CD14-positive monocyte (primary cell): Measurements from ENCODE around the gene CLRN3. TPM values are rescaled to one million over a fixed set of nuclear protein-coding genes. Genes with fewer than 3 reads are reported as not detected.

Source experiments
- DNase-seq, 3 donors: peaks; one replicate each; pipeline ENCODE4 v3.0.0-alpha.2; 2011 to 2022
- H2AFZ ChIP-seq: 2 replicates; pipeline ENCODE4 v1.6.0; 2012; ENCODE audit warnings: mild to moderate bottlenecking, low read depth, low read length, inconsistent platforms; ENCODE audit not compliant: insufficient read depth, poor library complexity, severe bottlenecking
- H3K27ac ChIP-seq, 2 donors: 1 replicate in 1 of 2; 2 replicates in 1 of 2; pipeline ENCODE4 v1.5.1; 2012 to 2013; ENCODE audit warnings: low read length in 2 of 2, control low read depth in 1 of 2, inconsistent platforms in 1 of 2, low read depth in 1 of 2, mild to moderate bottlenecking in 1 of 2
- H3K27me3 ChIP-seq, 2 donors: one replicate each; pipeline versions ENCODE4 v1.6.0 to v1.6.1; 2011 to 2013; ENCODE audit warnings: low read length in 2 of 2; ENCODE audit not compliant: control insufficient read depth in 2 of 2, insufficient read depth in 2 of 2
- H3K36me3 ChIP-seq, 2 donors: replicated peaks in 1 of 2; 1 replicate in 1 of 2; 2 replicates in 1 of 2; pipeline versions ENCODE4 v1.5.1 to v1.6.1; 2012 to 2013; ENCODE audit warnings: low read length in 2 of 2, control low read depth in 1 of 2, inconsistent platforms in 1 of 2, mild to moderate bottlenecking in 1 of 2; ENCODE audit not compliant: insufficient read depth in 2 of 2, control insufficient read depth in 1 of 2
- H3K4me1 ChIP-seq, 2 donors: 1 replicate in 1 of 2; 2 replicates in 1 of 2; pipeline versions ENCODE4 v1.5.1 to v1.6.1; 2012 to 2013; ENCODE audit warnings: low read length in 2 of 2, control low read depth in 1 of 2, inconsistent platforms in 1 of 2, mild to moderate bottlenecking in 1 of 2, moderate library complexity in 1 of 2; ENCODE audit not compliant: insufficient read depth in 2 of 2, control insufficient read depth in 1 of 2
- H3K4me2 ChIP-seq: replicated peaks from 2 replicates; pipeline ENCODE3; 2012; ENCODE audit warnings: low read length, moderate library complexity, mild to moderate bottlenecking; ENCODE audit not compliant: poor library complexity, severe bottlenecking; ENCODE audit errors: extremely low read depth
- H3K4me3 ChIP-seq, 3 experiments: fragments of 200-600 bp in 1 of 3; sonication (generic) in 1 of 3; replicated peaks in 1 of 3; 1 replicate in 2 of 3; 2 replicates in 1 of 3; pipeline ENCODE4 v1.5.1; 2011 to 2013; ENCODE audit warnings: low read length in 3 of 3, mild to moderate bottlenecking in 3 of 3, control low read depth in 2 of 3, low read depth in 2 of 3, inconsistent platforms in 1 of 3, moderate library complexity in 1 of 3
- H3K79me2 ChIP-seq: 2 replicates; pipeline ENCODE4 v1.6.0; 2012; ENCODE audit warnings: mild to moderate bottlenecking, control low read depth, inconsistent platforms, low read length, moderate library complexity; ENCODE audit not compliant: insufficient read depth
- H3K9ac ChIP-seq: 2 replicates; pipeline ENCODE4 v1.6.0; 2017; ENCODE audit warnings: low read length, mild to moderate bottlenecking; ENCODE audit not compliant: insufficient read depth, poor library complexity, severe bottlenecking
- H3K9me3 ChIP-seq, 2 donors: replicated peaks in 1 of 2; 1 replicate in 1 of 2; 2 replicates in 1 of 2; pipeline versions ENCODE4 v1.5.1 to v1.6.1; 2012 to 2013; ENCODE audit warnings: low read length in 2 of 2, control low read depth in 1 of 2; ENCODE audit not compliant: control insufficient read depth in 1 of 2, insufficient read depth in 1 of 2
- H4K20me1 ChIP-seq: 2 replicates; pipeline ENCODE4 v1.6.0; 2012; ENCODE audit warnings: mild to moderate bottlenecking, low read length, control low read depth, moderate library complexity; ENCODE audit not compliant: insufficient read depth
- H3K27ac Mint-ChIP-seq, 7 donors: one replicate each; pipeline ENCODE4 v1.8.0; 2020; ENCODE audit warnings: mild to moderate bottlenecking in 7 of 7, mixed read lengths in 7 of 7, moderate library complexity in 6 of 7, inconsistent platforms in 2 of 7
- H3K27me3 Mint-ChIP-seq, 3 donors: one replicate each; pipeline ENCODE4 v1.8.0; 2021 to 2022; ENCODE audit warnings: low read depth in 3 of 3, mild to moderate bottlenecking in 3 of 3, mixed read lengths in 3 of 3, moderate library complexity in 3 of 3, inconsistent platforms in 1 of 3
- H3K36me3 Mint-ChIP-seq, 2 donors: one replicate each; pipeline ENCODE4 v1.8.0; 2020; ENCODE audit warnings: mixed read lengths in 2 of 2, inconsistent platforms in 1 of 2, mild to moderate bottlenecking in 1 of 2
- H3K4me1 Mint-ChIP-seq: one replicate; pipeline ENCODE4 v1.8.0; 2020; ENCODE audit warnings: mild to moderate bottlenecking, mixed read lengths
- H3K4me3 Mint-ChIP-seq, 2 donors: one replicate each; pipeline ENCODE4 v1.8.0; 2020; ENCODE audit warnings: mild to moderate bottlenecking in 2 of 2, mixed read lengths in 2 of 2, moderate library complexity in 1 of 2
- H3K9me3 Mint-ChIP-seq, 7 donors: one replicate each; pipeline ENCODE4 v1.8.0; 2020 to 2022; ENCODE audit warnings: mixed read lengths in 7 of 7, mild to moderate bottlenecking in 6 of 7, moderate library complexity in 6 of 7, inconsistent platforms in 2 of 7
- CTCF ChIP-seq: fragments of 200-600 bp; IDR thresholded peaks from one replicate; pipeline ENCODE4 v1.8.0; 2022; ENCODE audit warnings: antibody characterized with exemption, mild to moderate bottlenecking
- WGBS: methylation state at CpG from one replicate; pipeline ENCODE4 v1.1.5; 2013; ENCODE audit warnings: missing lambda C conversion rate; ENCODE audit not compliant: insufficient coverage; 5-methylcytosine and 5-hydroxymethylcytosine counted together
- intact Hi-C, 2 donors: fragments of 100-400 bp; cut with micrococcal nuclease; formaldehyde crosslinking; loops; one replicate each; pipeline versions ENCODE4 v1.15.0 to v1.15.1; 2023
- polyA plus RNA-seq, 3 donors: library from polyadenylated mRNA; depleted of rRNA in 1 of 3; unstranded in 2 of 3; stranded (reverse) in 1 of 3; fragments of 300-500 nt in 2 of 3; fragments of >200 nt in 1 of 3; fragmentation: Illumina TruSeq in 2 of 3; gene quantifications; 1 replicate in 2 of 3; 2 replicates in 1 of 3; pipeline ENCODE4 v1.2.3, GENCODE V29; 2012 to 2021

The CLRN3 gene
- polyA plus RNA-seq, 3 donors = 0.16 TPM; not detected in 2

GRCh38 chr10:127849921-127850320, 42.8 kb downstream of the CLRN3 start:
- H3K27me3 ChIP-seq = peaks cover 0 to 8% of the 10 kb centered on the region in 2 donors
- H3K27ac ChIP-seq = no peak overlapping the region
- no peaks in the 10 kb centered on the region for H3K36me3 Mint-ChIP-seq
- no peaks in the 10 kb centered on the region for H3K79me2 ChIP-seq
- no peak overlapping the region for H3K9ac ChIP-seq
- H3K9me3 Mint-ChIP-seq = peaks cover 0 to 5% (median 2%) of the 10 kb centered on the region in 7 donors
- no peaks in the 10 kb centered on the region for H4K20me1 ChIP-seq
- H3K4me3 ChIP-seq = no peak overlapping the region
- no peak overlapping the region for H3K27ac Mint-ChIP-seq
- WGBS = 90% methylated on average over 2 of the region's 8 CpGs
- H3K4me2 ChIP-seq = no peak overlapping the region
- H3K4me1 Mint-ChIP-seq = peaks cover 17% of the 10 kb centered on the region
- H2AFZ ChIP-seq = no peak overlapping the region
- H3K4me3 Mint-ChIP-seq = no peak overlapping the region
- H3K27me3 Mint-ChIP-seq = peaks cover 14 to 20% (median 14%) of the 10 kb centered on the region in 3 donors
- intact Hi-C loops = loop anchor here (10.0 kb wide), 2 partner anchors 285 to 1865 kb away; no protein-coding TSS in a partner anchor
- H3K36me3 ChIP-seq = no peaks in the 10 kb centered on the region
- H3K4me1 ChIP-seq = peaks cover 12 to 14% of the 10 kb centered on the region in 2 donors
- H3K9me3 ChIP-seq = no peaks in the 10 kb centered on the region
- no peak for TF ChIP-seq CTCF
- DNase-seq = no peak

- no peak overlapping the region for H3K4me3 ChIP-seq
- Mint-ChIP-seq H3K4me3 (no peak overlapping the region), H3K36me3 (no peaks in the 10 kb centered on the region), H3K27me3 (peaks cover 14 to 21% (median 17%) of the 10 kb centered on the region in 3 donors), H3K27ac (no peak overlapping the region), H3K4me1 (peaks cover 10% of the 10 kb centered on the region), H3K9me3 (peaks cover 0 to 5% (median 2%) of the 10 kb centered on the region in 7 donors)
- intact Hi-C loops = no loop called here
- H2AFZ ChIP-seq = no peak overlapping the region
- H4K20me1 ChIP-seq = no peaks in the 10 kb centered on the region
- H3K27ac ChIP-seq = no peak overlapping the region
- no peak for DNase-seq
- no peak for TF ChIP-seq CTCF
- H3K9ac ChIP-seq = no peak overlapping the region
- H3K4me2 ChIP-seq = no peak overlapping the region
- H3K36me3 ChIP-seq = no peaks in the 10 kb centered on the region
- peaks cover 0 to 8% of the 10 kb centered on the region in 2 donors for H3K27me3 ChIP-seq
- no peaks in the 10 kb centered on the region for H3K9me3 ChIP-seq
- WGBS = 100% methylated on average over 4 of the region's 8 CpGs
- no peaks in the 10 kb centered on the region for H3K79me2 ChIP-seq
- H3K4me1 ChIP-seq = peaks cover 5 to 7% of the 10 kb centered on the region in 2 donors
Observed at GRCh38 chr10:127849224-127849623, 43.5 kb downstream of the CLRN3 start.
